Panc1 (cell line): ENCODE data around the gene PGS1.

ENCODE experiments used
- POLR2AphosphoS5 ChIP-seq: IDR thresholded peaks from 2 replicates; pipeline ENCODE4 v1.6.1; 2012; ENCODE audit warnings: mild to moderate bottlenecking, low read depth, low read length, moderate library complexity
- TF ChIP-seq, protein P1 (sequence below): fragments of 450-650 bp; IDR thresholded peaks from 2 replicates; pipeline ENCODE4 v1.5.1; 2017; ENCODE audit warnings: mild to moderate bottlenecking

DNA sequence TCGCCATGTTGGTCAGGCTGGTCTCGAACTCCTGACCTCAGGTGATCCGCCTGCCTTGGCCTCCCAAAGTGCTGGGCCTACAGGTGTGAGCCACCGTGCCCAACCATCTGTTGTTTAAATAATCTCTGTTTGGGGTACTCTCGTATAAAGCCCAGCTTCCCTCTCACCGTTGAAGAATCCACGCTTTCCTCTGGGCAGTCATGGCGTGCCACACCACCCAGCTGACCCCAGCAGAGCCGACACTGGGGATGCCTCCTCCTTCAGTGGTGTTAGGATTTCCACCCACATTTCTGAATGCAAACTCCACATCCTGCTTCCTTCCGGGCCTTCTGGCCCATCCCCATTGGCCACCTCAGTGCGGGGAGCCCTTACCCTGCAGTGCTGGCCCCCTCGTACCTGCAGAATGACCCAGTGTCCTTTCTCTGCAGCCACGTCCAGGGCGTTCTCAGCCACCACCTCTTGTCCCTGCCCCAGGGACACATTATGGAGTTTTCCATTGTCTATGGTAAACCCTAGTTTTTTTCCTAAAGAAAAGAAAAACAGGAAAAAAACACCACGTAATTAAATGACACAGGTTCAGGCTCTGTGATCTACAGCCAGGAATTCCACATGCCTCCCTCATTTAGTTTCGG is 60.4 kb downstream of the PGS1 start:
- TF ChIP-seq, protein P1, sequence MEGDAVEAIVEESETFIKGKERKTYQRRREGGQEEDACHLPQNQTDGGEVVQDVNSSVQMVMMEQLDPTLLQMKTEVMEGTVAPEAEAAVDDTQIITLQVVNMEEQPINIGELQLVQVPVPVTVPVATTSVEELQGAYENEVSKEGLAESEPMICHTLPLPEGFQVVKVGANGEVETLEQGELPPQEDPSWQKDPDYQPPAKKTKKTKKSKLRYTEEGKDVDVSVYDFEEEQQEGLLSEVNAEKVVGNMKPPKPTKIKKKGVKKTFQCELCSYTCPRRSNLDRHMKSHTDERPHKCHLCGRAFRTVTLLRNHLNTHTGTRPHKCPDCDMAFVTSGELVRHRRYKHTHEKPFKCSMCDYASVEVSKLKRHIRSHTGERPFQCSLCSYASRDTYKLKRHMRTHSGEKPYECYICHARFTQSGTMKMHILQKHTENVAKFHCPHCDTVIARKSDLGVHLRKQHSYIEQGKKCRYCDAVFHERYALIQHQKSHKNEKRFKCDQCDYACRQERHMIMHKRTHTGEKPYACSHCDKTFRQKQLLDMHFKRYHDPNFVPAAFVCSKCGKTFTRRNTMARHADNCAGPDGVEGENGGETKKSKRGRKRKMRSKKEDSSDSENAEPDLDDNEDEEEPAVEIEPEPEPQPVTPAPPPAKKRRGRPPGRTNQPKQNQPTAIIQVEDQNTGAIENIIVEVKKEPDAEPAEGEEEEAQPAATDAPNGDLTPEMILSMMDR, result no peak
- no peak for TF ChIP-seq POLR2AphosphoS5
